HG03558 (cell line): ENCODE results near the gene BBC3.
A peak's percentile ranks its signal among the peaks of the same experiment; 100 is the strongest.
"Not testable (repeated sequence)": the region's sequence is repeated elsewhere in the genome, so short reads cannot be mapped to it uniquely, and the experiment has no call there.

Experiments used
- ATAC-seq: cut with Tn5 transposase; IDR thresholded peaks from one replicate; pipeline ENCODE4 v1.9.1; 2021; ENCODE audit warnings: moderate number of reproducible peaks; ENCODE audit not compliant: unreplicated experiment; ENCODE audit errors: extremely low read depth

BBC3 gene

GRCh38 chr19:47258895-47259555, 28.0 kb upstream of the BBC3 start:
- ATAC-seq = no peak

GRCh38 chr19:47258434-47258833, 27.4 kb upstream of the BBC3 start:
- no peak for ATAC-seq

GRCh38 chr19:47257411-47258169, 26.6 kb upstream of the BBC3 start:
- no peak for ATAC-seq

- ATAC-seq = peak; percentile 42
Observed at GRCh38 chr19:47256693-47257410, 25.9 kb upstream of the BBC3 start.

- peak; percentile 42 for ATAC-seq
Observed at GRCh38 chr19:47255879-47256692, 25.1 kb upstream of the BBC3 start, which contains the start of gene CCDC9. CCDC9 (plus strand) TSS chr19:47256525; CDS start chr19:47258401, 1,876 bp downstream.

GRCh38 chr19:47253970-47254369, 23.0 kb upstream of the BBC3 start:
- no peak for ATAC-seq

GRCh38 chr19:47253467-47253881, 22.5 kb upstream of the BBC3 start:
- ATAC-seq = no peak

- ATAC-seq = not testable (repeated sequence)
Observed at GRCh38 chr19:47253016-47253415, 22.0 kb upstream of the BBC3 start.

GRCh38 chr19:47247308-47247990, 16.4 kb upstream of the BBC3 start:
- no peak for ATAC-seq

GRCh38 chr19:47243776-47244547, 13.0 kb upstream of the BBC3 start:
- ATAC-seq = peak; percentile 58

GRCh38 chr19:47243364-47243775, 12.4 kb upstream of the BBC3 start:
- no peak for ATAC-seq

- ATAC-seq = no peak
Observed at GRCh38 chr19:47241919-47242577, 11.0 kb upstream of the BBC3 start.

GRCh38 chr19:47240996-47241918, 10.3 kb upstream of the BBC3 start:
- ATAC-seq = no peak

- no peak for ATAC-seq
Observed at GRCh38 chr19:47240556-47240955, 9.6 kb upstream of the BBC3 start.

- no peak for ATAC-seq
Observed at GRCh38 chr19:47239610-47240296, 8.8 kb upstream of the BBC3 start.

- ATAC-seq = no peak
Observed at GRCh38 chr19:47239152-47239551, 8.2 kb upstream of the BBC3 start.
